Endodermal cell (in vitro differentiated cells): ENCODE data around the gene RIMKLB. TPM values are rescaled to one million over a fixed set of nuclear protein-coding genes. Genes with fewer than 3 reads are reported as not detected.
A peak's percentile ranks its signal among the peaks of the same experiment; 100 is the strongest.
"Not testable (repeated sequence)": the region's sequence is repeated elsewhere in the genome, so short reads cannot be mapped to it uniquely, and the experiment has no call there.

Experiments
- DNase-seq: peaks from one replicate; pipeline ENCODE4 v3.0.0-alpha.2; 2017
- H3K27ac ChIP-seq: 2 replicates; pipeline ENCODE4 v1.5.1; 2013; ENCODE audit warnings: mild to moderate bottlenecking, low read depth, low read length, moderate library complexity
- H3K27me3 ChIP-seq: 2 replicates; pipeline ENCODE4 v1.6.1; 2013; ENCODE audit warnings: mild to moderate bottlenecking, low read length, moderate library complexity; ENCODE audit not compliant: insufficient read depth, control insufficient read depth, poor library complexity, severe bottlenecking
- H3K36me3 ChIP-seq: 2 replicates; pipeline ENCODE4 v1.7.0; 2013; ENCODE audit warnings: mild to moderate bottlenecking, low read length, moderate library complexity; ENCODE audit not compliant: control insufficient read depth, insufficient read depth
- H3K4me1 ChIP-seq: one replicate; pipeline ENCODE4 v1.7.0; 2013; ENCODE audit warnings: low read length; ENCODE audit not compliant: control insufficient read depth, insufficient read depth
- H3K4me3 ChIP-seq: 2 replicates; pipeline ENCODE4 v1.5.1; 2013; ENCODE audit warnings: mild to moderate bottlenecking, low read length, moderate library complexity
- H3K9ac ChIP-seq: 2 replicates; pipeline ENCODE4 v1.6.1; 2013; ENCODE audit warnings: mild to moderate bottlenecking, low read length, moderate library complexity; ENCODE audit not compliant: poor library complexity, severe bottlenecking; ENCODE audit errors: extremely low read depth
- H3K9me3 ChIP-seq: 2 replicates; pipeline ENCODE4 v1.6.1; 2013; ENCODE audit warnings: mild to moderate bottlenecking, low read length, moderate library complexity; ENCODE audit not compliant: control insufficient read depth
- H3K27ac Mint-ChIP-seq: 2 replicates; pipeline ENCODE4 v1.8.0; 2020; ENCODE audit warnings: mixed read lengths
- H3K27me3 Mint-ChIP-seq: 2 replicates; pipeline ENCODE4 v1.8.0; 2021; ENCODE audit warnings: mild to moderate bottlenecking, mixed read lengths; ENCODE audit not compliant: insufficient read depth
- H3K36me3 Mint-ChIP-seq: 2 replicates; pipeline ENCODE4 v1.8.0; 2020; ENCODE audit warnings: low read depth, mixed read lengths
- H3K4me1 Mint-ChIP-seq: 2 replicates; pipeline ENCODE4 v1.8.0; 2020; ENCODE audit warnings: mixed read lengths
- H3K4me3 Mint-ChIP-seq: 2 replicates; pipeline ENCODE4 v1.8.0; 2020; ENCODE audit warnings: mild to moderate bottlenecking, moderate library complexity, mixed read lengths
- H3K9me3 Mint-ChIP-seq: 2 replicates; pipeline ENCODE4 v1.8.0; 2020; ENCODE audit warnings: mild to moderate bottlenecking, mixed read lengths
- CTCF ChIP-seq: fragments of 200-600 bp; sonication (generic); conservative IDR thresholded peaks from 2 replicates; pipeline ENCODE4 v1.5.0; 2021; ENCODE audit warnings: antibody characterized with exemption, mild to moderate bottlenecking
- WGBS, 2 experiments: methylation state at CpG; one replicate each; pipeline versions ENCODE4 v1.1.5 to v1.1.7; 2013; ENCODE audit warnings: missing lambda C conversion rate in 2 of 2, mixed read lengths in 1 of 2; ENCODE audit not compliant: insufficient coverage in 1 of 2, insufficient read length in 1 of 2; 5-methylcytosine and 5-hydroxymethylcytosine counted together
- total RNA-seq, 2 donors: library from RNA; stranded (reverse); fragmentation: NEBNext Ultra II Directional in 1 of 2; extraction: Animal tissue kit (Norgen Biotek cat#: 25700) in 1 of 2; gene quantifications; 2 replicates in 1 of 2; 3 replicates in 1 of 2; pipeline ENCODE4 v1.2.1, GENCODE V29; 2021

The RIMKLB gene
- total RNA-seq, 2 donors from 2014 or later = 85.3 to 180 TPM

GRCh38 chr12:8734873-8735381, 37.1 kb downstream of the RIMKLB start:
- no peak for TF ChIP-seq CTCF
- Histone ChIP-seq H3K4me1 (no peaks in the 10 kb centered on the region), H3K27ac (no peak overlapping the region), H3K36me3 (peaks cover 29% of the 10 kb centered on the region), H3K27me3 (no peaks in the 10 kb centered on the region), H3K4me3 (no peak overlapping the region), H3K9ac (no peak overlapping the region), H3K9me3 (no peaks in the 10 kb centered on the region)
- Mint-ChIP-seq H3K4me3 (no peak overlapping the region), H3K36me3 (peaks cover 40% of the 10 kb centered on the region), H3K27me3 (no peaks in the 10 kb centered on the region), H3K9me3 (no peaks in the 10 kb centered on the region), H3K4me1 (peaks cover 34% of the 10 kb centered on the region), H3K27ac (peak overlapping the region; percentile 15)
- WGBS, 2 experiments = 90 to 97% methylated on average over 2 to 3 of the region's 3 CpGs
- no peak for DNase-seq

- 96 to 100% methylated on average over 1 of the region's 1 CpG for WGBS, 2 experiments
- Histone ChIP-seq H3K4me3 (no peak overlapping the region), H3K36me3 (peaks cover 49% of the 10 kb centered on the region), H3K27me3 (no peaks in the 10 kb centered on the region), H3K4me1 (no peaks in the 10 kb centered on the region), H3K9ac (no peak overlapping the region), H3K9me3 (no peaks in the 10 kb centered on the region), H3K27ac (no peak overlapping the region)
- no peaks in the 10 kb centered on the region for H3K9me3 Mint-ChIP-seq
- no peak overlapping the region for H3K27ac Mint-ChIP-seq
- peaks cover 9% of the 10 kb centered on the region for H3K4me1 Mint-ChIP-seq
- no peak for TF ChIP-seq CTCF
- H3K4me3 Mint-ChIP-seq = no peak overlapping the region
- no peaks in the 10 kb centered on the region for H3K27me3 Mint-ChIP-seq
- H3K36me3 Mint-ChIP-seq = peaks cover 72% of the 10 kb centered on the region
- no peak for DNase-seq
Measured at GRCh38 chr12:8742501-8742900, 44.7 kb downstream of the RIMKLB start.

- not testable (repeated sequence) for DNase-seq, H3K4me3 ChIP-seq, H3K4me3 Mint-ChIP-seq, H3K4me1 ChIP-seq, H3K9ac ChIP-seq, H3K4me1 Mint-ChIP-seq, H3K27ac Mint-ChIP-seq, H3K27me3 ChIP-seq, H3K27ac ChIP-seq, H3K27me3 Mint-ChIP-seq, H3K9me3 Mint-ChIP-seq, H3K9me3 ChIP-seq
- 86 to 97% methylated on average over 3 to 5 of the region's 6 CpGs for WGBS, 2 experiments
- peaks cover 69% of the 10 kb centered on the region for H3K36me3 Mint-ChIP-seq
- peaks cover 53% of the 10 kb centered on the region for H3K36me3 ChIP-seq
Measured at GRCh38 chr12:8743121-8743520, 45.3 kb downstream of the RIMKLB start.

DNA sequence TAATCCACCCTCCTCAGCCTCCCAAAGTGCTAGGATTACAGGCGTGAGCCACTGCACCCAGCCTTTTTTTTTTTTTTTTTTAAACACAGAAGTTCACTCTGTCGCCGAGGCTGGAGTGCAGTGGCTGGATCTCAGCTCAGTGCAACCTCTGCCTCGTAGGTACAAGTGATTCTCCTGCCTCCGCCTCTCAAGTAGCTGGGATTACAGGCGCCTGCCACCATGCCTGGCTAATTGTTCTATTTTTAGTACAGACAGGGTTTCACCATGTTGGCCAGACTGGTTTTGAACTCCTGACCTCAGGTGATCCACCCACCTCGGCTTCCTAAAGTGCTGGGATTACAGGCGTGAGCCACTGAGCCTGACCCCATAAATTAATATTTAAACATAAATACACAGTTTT, 47.8 kb downstream of the RIMKLB start:
- H3K4me1 Mint-ChIP-seq, H3K9ac ChIP-seq, H3K4me3 Mint-ChIP-seq, H3K9me3 Mint-ChIP-seq, H3K4me1 ChIP-seq, DNase-seq, H3K4me3 ChIP-seq, H3K27me3 ChIP-seq, H3K27ac ChIP-seq, H3K27me3 Mint-ChIP-seq, H3K9me3 ChIP-seq: not testable (repeated sequence)
- 90 to 91% methylated on average over 5 to 8 of the region's 8 CpGs for WGBS, 2 experiments
- H3K27ac Mint-ChIP-seq = peak overlapping the region; percentile 2
- peaks cover 45% of the 10 kb centered on the region for H3K36me3 ChIP-seq
- peaks cover 53% of the 10 kb centered on the region for H3K36me3 Mint-ChIP-seq
